RKO (cell line): Measurements from ENCODE around the gene FKBP1B.
"Not testable (repeated sequence)": the region's sequence is repeated elsewhere in the genome, so short reads cannot be mapped to it uniquely, and the experiment has no call there.

Source experiments
- DNase-seq: peaks from one replicate; pipeline ENCODE4 v3.0.0-alpha.2; 2016; ENCODE audit warnings: low spot score

The FKBP1B gene

DNA sequence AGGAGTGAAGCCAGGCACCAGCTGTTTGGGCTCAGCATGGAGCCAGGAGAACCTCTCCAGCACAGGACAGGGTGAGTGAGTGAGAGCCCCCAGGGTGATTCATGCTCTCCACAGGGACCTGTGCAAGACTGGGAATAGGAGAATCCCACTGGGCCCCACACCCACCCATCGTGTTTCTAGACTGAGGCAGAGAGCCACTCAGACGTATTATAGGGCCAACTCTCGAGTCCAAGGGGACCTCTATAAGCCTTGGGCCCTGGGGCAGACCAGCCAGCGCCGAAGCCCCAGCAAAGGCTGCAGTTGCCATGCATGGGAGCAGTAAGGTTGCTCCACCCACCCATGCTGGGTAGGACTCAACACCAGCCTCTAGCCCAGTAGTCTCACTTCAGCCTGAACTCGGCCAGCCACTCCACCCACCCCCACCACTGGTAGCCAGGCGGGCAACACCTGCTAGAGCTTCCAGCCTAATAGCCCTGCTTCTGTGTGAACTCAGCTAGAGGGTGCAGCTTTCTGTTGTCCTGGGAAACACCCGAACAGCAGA is 54.6 kb downstream of the FKBP1B start:
- no peak for DNase-seq

DNA sequence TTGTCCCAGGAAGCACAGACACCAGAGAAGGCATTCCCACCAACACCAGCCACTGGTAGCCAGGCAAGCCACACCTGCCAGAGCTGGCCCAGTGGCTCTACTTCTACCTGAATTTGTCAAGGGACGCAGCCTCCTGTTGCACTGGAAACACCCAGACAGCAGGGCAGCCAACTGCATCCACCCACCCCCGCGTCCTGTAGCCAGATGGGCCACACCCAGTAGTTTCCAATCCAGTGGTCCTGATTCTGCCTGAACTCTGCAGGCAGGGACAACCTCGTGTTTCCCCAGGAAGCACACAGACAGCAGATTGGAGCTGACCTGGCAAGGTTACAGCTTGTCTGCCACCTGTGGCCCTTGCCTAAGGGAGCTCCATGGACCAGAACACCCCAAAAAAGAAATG is 55.4 kb downstream of the FKBP1B start:
- no peak for DNase-seq

DNA sequence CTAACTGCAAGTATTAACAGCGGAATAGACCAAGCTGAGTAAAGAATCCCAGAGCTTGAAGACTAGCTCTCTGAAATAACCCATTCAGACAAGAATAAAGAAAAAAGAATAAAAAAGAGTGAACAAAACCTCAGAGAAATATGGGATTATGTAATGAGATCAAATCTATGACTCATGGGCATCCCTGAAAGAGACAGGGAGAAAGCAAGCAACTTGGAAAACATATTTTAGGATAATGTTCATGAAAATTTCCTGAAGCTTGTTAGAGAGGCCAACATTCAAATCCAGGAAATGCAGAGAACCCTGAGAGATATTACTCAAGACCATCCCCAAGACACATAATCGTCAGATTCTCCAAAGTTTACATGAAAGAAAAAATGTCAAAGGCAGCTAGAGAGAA is 56.3 kb downstream of the FKBP1B start:
- DNase-seq: no peak

DNA sequence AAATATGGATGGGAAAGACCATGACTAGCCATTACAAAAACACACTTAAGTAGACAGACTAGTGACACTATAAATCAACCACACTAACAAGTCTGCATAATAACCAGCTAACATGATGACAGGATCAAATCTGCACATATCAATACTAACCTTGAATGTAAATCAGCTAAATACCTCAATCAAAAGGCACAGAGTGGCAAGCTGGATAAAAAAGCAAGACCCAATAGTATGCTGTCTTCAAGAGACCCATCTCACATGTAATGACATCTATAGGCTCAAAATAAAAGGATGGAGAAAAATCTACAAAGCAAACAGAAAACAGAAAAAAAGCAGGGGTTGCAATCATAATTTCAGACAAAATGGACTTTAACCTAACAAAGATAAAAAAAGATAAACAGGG is 57.2 kb downstream of the FKBP1B start:
- no peak for DNase-seq

DNA sequence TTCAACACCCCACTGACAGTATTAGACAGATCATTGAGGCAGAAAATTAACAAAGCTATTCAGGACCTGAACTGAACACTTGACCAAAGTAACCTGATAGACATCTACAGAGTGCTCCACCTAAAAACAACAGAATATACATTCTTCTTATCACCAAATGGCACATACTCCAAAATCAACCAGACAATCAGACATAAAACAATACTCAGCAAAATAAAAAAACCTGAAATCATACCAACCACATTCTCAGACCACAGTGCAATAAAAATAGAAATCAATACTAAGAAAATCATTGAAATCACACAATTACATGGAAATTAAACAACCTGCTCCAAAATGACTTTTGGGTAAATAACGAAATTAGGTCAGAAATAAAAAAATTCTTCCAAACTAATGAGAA is 57.8 kb downstream of the FKBP1B start:
- no peak for DNase-seq

DNA sequence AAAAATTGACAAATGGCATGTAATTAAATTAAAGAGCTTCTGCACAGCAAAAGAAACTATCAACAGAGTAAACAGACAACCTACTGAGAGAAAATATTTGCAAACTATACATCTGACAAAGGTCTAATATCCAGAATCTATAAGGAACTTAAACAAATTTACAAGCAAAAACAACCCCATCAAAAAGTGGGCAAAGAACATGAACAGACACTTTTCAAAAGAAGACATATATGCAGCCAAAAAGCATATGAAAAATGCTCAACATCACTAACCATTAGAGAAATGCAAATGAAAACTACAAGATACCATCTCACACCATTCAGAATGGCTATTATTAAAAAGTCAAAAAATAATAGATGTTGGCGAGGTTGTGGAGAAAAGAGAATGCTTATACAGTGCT is 59.9 kb downstream of the FKBP1B start:
- DNase-seq: not testable (repeated sequence)

DNA sequence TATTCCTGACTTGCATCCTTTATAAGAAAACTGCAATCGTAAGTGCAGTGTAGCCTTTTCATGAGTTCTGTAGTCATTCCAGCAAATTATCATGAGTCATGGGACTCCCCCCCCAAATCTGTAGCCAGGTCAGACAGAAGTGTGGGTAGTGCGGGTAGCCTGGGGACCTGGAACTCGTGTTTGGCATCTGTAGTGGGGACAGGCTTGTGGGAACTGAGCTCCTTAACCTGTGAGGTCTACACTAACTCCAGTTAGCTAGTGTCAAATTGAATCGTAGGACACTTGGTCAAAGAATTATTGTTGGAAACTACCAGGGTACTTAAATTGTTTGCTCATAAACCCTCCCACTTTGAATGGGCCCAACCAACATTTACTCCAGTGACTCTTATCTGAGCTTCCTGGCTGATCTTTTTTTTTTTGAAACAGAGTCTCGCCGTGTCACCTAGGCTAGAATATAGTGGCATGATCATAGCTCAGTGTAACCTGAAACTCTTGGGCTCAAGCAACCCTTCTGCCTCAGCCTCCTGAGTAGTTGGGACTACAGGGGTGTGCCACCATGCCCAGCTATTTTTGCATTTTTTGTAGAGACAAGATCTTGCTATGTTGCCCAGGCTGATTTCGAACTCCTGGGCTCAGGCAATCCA is 61.2 kb downstream of the FKBP1B start:
- no peak for DNase-seq

DNA sequence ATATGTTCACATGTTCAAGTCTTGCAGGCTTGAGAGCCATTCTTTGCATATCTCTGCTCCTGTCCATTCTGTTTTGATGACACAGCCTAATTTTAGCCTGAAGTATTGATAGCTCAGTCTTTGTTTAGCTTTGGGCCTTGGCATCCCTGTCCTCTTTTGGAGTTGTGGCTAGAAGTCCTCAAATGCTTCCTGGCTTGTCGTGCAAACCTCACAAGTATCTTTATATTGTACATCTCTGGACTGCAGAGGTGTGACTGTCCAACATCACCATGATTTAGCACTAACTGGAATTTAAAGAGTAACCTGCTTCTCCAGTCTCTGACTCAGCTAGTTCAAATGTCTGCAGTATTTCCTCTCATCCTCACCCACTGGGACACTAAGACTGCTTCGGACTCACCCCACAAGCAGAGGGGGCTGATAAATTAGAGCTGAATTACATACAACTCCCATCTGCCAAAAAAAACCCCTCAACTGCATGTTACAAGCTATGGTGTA is 61.9 kb downstream of the FKBP1B start:
- DNase-seq: no peak
